HG03432 (cell line): Measurements from ENCODE around the gene DDX17.
"Not testable (repeated sequence)": the region's sequence is repeated elsewhere in the genome, so short reads cannot be mapped to it uniquely, and the experiment has no call there.

Experiments used
- ATAC-seq: cut with Tn5 transposase; IDR thresholded peaks from one replicate; pipeline ENCODE4 v1.9.1; 2021; ENCODE audit warnings: mild to moderate bottlenecking, moderate library complexity; ENCODE audit not compliant: unreplicated experiment

DDX17 gene

DNA sequence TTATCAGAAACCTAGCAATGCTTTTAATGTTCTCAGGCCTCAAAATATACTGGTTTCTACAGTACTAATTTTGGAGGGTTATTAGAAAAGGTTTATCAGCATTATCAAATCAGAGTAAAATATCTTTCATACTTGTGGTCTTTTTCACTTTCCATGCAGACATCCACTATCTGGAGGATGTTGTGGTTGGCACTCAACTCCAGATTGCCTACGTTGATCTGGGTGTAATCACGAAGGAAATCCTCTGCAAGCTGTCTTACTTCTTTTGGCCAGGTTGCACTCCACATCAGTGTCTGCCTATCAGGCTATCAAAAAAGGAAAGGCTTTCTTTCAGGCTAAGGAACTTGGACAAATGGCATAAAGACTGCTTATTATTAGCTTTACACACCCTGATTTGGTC is 11.6 kb downstream of the DDX17 start:
- ATAC-seq, result no peak

DNA sequence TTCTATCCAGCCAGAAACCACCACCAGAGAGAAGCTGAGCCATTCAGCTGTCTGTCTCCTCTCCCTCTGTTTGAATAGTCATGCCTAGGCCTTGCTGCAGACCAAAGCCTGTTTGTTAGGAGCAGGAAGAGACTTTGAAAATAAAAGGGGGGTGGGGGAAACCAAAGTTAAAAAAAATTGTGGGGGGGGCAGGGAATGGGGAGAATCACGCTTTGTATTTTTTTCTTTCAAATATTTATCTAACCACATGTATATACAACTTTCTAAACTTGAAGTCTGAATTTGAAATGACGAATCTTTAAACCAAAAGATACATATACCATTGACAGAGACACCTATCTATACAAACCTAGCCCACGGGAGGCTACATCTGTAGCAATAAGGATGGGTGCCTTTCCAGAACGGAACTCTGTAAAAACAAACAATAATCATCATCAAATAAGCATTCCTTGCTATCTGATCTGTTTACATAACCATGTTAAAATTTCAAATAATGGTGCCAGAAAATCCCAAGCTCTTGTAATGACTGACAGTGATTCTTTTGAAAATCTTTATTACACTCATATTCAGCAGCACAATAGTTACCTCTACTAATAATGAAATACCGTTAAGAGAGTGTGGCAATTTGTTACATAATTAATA is 14.3 kb downstream of the DDX17 start:
- ATAC-seq, result no peak

DNA sequence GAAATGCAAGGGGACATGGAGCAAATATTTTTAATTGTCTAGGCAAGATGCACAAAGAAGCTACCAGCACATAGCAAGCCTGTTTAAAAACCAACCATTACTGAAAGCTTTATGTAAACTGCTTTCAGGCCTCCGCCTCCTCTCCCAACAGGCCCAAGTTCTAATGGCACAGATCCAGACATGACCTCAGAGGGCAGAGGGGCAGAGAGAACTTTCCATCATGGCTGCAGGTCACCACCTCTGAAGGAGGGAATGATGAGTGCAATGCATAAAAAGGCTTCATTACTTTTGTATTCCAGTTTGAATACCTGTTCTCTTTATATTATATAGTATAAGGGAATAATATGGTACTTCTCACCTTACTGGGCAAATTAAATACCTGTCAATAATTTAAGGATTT is 15.2 kb downstream of the DDX17 start:
- no peak for ATAC-seq

DNA sequence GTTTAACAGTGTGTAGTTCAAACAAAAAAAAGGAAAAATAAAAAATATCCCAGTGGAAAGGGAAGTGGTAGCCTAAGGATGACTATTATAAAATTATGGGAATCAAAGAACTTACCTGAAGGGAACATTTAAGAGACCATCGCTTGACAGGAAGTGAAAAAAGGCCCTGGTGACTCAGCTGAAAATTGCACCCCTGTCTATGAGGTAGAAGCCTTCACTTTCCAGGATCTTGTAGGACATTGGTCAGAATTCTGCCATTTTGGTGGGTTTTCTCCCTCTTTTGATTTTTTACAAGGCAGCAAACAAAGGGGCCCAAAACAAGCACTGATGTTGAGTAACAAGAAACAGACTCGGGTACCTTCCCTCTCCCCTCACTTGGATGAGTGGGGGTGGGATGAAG is 15.6 kb downstream of the DDX17 start:
- no peak for ATAC-seq

DNA sequence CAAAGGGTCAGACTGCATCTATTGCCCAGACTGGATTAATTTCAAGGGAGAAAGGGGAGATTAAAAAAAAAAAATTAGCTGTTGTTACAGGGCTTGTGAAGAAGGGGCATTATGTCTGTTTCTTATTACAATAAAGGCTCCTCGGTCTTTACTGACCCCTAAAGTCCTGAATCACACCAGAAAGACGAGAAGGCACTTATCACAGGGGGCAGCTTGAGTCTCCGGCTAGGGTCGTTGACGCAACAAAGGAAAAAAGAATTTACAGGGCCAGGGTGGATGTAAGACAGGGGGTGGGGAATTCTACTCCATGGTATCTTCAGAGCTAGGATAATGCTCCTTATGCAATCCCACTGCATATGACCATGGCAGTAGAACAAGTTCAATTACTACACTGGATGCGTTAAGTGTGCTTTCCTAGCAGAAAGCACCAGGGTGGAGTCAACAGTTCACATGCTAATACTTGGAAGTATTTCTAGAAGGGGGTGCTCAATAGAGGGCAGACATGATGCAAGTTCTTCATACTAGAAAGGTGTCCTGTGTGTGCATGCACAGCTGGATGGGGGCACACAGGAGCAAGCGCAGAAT is 16.5 kb downstream of the DDX17 start:
- no peak for ATAC-seq

DNA sequence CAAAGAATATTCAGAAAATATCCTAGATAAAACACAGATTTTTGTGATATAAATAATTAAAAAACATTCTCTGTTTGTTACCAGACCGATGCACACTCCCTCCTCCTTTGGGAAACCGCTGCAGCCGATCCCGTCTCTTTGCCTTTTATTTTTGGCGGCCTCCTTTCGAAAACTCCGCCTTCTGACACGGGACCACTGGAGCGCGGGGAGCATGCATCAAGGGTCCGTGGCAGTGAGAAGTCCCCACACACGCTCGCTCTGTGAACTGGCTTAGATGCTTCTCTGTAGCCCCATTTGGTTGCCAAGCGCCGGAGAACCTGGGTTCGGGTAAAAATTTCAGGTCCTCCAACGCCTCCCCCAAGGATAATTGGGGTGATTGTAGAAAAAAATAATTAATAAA is 17.0 kb downstream of the DDX17 start:
- ATAC-seq, result no peak

DNA sequence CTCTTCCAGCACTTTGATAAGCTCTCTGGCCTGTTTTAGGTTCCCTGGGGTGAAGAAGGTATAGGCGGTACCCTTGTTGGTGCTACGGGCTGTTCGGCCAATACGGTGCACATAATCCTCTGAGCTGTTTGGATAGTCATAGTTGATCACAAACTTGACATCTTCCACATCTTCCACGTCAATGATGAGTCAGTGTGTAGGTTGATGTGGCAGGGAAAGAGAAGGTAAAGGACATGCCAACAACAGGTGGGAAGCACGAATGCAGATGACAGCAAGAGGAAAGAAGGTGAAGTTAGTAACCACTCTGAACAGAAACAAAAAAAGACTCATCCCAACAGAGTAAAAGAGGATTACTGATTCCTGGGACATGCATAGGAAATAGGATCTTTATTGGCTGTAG is 18.2 kb downstream of the DDX17 start:
- no peak for ATAC-seq

DNA sequence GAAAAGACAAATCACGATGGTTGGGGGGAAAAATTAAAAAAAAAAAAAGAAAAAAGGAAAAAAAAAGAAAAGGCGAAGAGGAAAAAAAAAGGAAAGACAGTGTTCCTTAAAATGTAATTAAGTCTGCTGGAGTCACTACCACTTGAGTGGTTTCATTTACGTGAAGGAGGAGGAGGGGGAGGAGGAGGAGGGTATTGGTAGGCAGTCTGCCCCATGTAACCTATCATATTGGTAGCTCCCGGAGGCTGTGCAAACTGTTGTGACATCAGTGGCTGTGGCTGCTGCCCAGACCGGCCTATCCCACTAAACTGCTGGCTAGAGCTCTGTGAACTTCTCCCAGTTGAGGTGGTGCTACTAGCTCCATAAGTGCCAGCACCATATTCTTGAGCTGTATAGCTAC is 20.3 kb downstream of the DDX17 start:
- no peak for ATAC-seq

DNA sequence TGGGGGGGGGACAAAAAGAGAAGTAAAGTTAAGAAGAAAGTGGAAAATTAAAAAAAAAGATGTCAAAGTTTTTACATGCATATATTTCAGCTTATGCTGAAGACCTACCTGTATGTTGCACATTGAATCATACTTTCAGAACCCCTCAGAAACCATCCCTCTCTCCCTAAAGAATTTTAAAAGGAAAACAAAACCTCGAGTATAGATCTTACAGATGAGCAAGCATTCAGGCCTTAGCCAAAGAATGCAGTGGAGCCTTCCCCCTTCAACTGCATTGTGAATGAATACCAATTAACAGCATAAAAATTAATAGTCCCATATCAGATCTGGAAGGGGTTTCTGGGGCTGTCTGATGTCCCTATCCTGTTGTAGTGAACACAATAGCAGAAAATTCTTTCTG is 21.9 kb downstream of the DDX17 start:
- ATAC-seq, result no peak

DNA sequence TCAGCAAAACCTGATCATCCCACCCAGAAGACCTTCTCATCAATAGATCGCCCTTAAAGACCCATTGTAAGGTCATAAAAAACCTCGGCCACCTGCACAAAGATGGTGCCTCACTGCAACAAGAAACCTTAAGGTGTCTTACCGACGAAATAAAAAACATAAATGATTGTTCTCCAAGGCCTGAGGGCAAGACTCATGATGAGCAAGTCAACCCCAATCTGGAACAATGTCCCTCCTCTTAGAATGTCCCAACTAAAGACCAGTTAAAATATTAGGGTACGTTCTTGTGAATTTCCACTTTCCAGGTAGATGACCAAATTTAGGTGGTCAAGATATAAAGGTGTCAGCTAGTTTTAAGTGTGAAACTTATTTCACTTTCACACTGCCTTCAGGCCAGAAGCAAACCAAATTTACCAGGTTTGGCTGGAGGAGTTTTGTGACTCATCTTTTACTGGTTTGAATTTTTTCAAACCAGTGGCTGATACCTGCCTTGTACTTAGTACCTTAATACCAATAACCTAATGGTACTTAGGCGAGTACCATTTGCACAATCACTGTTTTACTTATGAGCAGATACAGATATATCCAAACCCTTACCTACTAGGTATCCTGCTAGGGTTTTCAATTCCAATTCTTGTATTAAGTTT is 23.3 kb downstream of the DDX17 start:
- no peak for ATAC-seq

DNA sequence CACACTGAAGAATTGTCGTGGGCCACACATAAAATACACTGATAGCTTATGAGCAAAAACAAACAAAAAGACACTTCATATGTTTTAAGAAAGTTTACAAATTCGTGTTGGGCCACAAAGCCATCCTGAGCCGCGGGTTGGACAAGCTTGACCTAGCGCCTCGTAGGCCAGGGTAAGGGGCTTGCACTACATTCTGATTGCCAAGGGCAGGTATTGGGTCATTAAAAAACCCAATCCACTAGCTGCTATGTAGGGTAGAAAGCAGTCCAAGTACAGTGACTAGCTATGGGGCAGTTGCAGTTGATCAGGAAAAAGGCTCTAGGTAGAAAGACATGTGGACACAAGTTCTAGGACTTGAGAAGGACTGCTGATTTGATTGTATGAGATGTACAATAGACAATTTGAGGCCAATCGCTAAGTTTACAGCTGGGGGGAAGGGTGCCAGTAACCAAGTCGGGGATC is 24.2 kb downstream of the DDX17 start:
- ATAC-seq, result no peak

DNA sequence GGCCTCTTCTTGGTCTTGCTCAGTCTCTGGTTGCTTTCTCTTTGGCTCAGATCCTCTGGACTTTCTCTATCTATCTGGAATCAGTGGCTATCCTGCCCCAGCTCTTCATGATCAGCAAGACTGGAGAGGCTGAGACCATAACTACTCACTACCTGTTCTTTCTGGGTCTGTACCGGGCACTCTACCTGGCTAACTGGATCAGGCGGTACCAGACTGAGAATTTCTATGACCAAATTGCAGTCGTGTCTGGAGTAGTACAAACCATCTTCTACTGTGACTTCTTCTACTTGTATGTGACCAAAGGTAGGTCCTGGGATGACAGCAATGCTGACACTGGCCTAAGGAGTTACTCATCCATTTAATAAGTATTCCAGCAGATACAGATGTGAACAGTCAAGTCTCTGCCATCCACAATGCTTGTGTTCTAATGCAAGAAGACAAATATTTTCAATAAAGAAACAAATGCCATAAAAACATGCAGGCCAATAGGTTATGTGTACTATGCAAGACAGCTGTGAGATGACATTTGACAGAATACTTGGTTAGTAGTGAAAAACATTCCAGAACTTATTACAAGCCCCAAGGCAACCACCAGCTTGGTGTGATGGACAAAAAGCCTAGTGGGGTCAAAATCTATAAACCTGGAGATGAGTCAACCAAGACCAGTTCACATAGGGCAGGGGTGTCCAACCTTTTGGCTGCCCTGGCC is 24.8 kb downstream of the DDX17 start:
- no peak for ATAC-seq

DNA sequence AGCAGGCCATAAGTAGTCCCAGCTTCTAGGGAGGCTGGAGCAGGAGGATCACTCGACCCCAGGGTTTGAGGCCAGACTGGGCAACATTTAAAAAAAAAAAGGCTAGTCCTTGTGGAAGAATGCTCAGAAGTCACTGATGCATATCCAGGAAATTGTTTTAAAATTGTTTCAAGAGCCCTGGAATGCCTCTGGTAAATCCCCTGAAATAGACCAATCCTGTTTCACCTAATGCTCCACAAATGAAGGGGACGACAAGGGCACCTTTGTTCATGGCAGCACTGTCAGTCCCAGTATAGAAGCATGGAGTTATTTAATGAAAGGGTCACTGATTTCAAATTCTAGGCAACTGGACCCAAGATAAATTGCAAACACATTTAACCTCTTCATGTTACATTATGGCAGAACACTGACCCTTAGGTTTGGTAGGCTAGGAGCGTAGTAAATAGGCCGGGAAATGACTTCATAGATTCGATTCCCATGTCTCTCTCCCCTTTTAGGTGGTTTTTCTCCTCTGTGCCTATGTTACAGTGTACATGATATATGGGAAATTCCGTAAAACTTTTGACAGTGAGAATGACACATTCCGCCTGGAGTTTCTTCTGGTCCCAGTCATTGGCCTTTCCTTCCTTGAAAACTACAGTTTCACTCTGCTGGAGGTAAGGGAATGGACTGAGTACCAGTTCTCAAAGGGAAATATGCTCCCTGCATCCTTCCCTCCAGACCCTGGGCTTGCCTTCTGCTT is 26.8 kb downstream of the DDX17 start:
- ATAC-seq, result no peak

DNA sequence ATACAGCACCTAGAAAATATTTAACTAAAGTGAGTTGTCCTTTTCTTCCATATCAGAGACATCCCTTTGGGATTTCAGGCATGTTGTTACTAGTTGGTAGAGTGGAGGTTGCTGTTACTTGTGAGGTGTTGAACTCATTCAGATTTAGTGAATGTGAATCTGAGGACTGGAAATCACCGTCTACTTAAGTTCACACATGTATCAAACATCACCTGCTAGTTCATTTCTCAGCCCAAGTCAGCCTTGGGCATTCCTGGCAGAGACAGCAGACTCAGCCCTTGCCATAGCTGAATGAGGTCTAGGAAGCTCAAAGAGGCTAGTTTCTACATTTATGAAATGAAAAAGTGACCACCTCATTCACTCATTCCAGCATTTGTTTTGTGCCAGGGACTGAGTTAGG is 28.5 kb downstream of the DDX17 start:
- no peak for ATAC-seq

DNA sequence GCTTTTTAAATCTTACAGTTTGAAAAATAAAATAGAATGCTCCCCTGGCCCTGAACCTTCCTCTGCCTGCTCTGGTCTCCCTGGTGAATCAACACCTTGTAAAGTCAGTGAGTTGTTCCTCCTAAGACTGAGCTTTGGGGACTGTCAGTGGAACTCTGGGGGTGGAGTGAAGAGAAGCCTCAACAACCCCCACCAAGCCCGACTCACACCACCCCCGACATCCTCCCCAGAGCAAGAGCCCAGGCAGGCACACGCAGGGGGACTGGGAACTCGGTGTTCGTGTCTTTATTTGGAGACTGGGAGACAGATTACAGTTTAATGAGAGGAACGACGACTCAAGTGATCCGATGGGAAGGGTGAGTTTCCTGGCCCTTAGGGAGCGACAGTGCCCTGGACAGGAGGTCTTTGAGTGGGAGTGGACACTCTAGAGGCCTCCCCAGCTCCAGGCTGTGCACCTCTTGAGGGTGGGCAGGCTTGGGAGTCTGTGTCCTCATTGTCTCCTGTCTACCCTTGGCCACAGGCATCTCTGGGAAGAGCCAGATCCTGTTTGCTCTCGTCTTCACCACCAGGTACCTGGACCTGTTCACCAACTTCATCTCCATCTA is 32.0 kb downstream of the DDX17 start:
- ATAC-seq, result no peak

DNA sequence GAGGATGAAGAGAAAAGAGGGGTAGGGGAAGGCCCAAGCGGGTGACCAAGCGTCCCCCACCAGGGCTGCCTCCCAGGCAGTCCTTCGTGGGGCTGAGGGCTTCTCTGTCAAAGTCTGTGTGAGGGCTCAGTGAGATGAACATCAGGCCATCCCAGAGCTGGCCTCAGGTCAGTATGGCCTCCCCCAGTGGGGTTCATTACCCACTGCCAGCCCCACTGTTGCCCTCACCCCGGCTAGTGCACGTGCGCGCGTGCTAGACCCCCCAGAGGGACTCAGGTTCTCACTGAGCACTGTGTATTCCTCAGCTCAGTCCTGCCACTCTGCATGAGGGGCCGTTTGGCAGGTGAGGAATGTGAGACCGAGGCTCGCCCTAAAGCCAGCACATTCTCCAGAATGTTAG is 34.9 kb downstream of the DDX17 start:
- ATAC-seq, result no peak

DNA sequence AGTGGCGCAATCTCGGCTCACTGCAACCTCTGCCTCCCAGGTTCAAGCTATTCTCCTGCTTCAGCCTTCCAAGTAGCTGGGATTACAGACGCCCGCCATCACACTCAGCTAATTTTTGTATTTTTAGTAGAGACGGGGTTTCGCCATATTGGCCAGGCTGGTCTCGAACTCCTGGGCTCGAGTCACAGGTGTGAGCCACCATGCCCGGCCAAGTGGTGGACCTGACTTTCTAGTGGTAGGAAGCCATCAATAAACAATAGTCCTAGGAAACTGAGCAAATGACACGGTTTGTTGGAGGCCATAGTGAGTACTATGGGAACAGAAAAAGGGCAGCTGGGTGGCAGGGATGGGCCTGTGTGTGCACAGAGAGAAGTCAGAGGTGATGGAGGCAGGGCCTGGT is 35.9 kb downstream of the DDX17 start:
- not testable (repeated sequence) for ATAC-seq

DNA sequence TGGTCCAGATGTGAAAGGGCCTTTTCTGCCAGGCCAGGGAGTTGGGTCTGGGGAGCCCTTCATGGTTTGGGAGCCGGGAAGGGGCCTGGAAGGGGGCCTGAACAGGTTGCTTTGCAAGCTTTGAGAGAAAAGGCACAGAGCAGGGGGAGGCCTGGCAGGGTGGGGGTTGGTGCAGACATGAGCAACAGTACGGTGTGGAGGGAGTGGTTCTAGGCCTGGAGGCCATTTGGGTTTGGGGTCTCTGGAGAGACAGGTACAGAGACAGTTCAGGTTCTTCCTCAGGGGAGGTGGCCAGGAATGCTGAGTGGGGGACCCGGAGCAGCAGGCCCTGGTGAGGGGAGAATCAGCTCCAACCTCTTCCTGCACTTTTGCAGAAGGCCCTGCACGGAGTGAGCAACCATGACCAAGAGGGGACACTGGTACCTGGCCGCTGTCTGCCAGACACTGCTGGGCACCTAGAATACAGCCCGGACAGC is 36.8 kb downstream of the DDX17 start:
- no peak for ATAC-seq

DNA sequence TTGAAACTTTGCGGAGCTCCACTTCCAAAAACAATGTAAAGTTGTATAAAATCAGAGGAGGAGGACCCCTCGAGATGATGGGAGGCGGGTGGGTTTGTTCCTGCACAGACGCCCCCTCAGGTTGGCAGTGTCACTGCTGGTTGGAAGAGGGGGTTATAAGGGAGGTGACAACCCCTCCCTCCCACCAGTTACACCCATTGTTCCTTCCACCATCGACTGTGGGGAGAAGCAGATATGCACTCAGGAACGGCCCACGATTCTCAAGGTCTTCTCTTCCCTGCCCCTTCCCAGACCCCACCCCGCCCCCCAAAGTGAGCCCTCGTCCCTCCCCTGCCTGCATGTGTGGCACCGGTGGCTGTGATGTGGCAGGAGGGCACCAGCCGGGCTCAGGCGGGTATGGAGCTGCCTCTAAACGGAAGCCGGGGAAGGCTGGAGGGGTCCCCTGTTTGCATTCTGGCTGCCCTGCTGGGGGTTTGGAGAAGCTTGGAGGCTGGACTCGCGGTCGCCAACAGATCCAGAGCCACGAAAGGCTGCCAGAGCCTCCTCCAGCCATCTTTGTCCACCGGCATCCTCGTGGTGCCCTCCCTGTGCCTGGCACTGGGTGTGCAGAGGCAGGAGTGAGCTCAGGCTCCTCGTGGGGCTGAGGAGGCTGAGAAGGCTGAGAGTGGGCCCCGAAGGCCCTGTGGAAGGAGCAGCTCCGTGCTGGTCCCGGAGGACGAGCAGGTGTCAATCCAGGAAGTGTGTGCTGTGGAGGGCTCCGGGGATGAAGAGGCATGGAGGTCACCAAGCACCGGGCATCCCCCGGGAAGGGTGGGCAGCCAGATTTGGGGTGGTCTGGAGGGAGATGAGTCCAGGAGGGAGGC is 37.4 kb downstream of the DDX17 start:
- ATAC-seq, result no peak
